GM18861 (cell line): ENCODE results near the gene PTPRE.

Experiments used
- ATAC-seq: cut with Tn5 transposase; IDR thresholded peaks from one replicate; pipeline ENCODE4 v1.9.1; 2021; ENCODE audit not compliant: unreplicated experiment

The PTPRE gene

GRCh38 chr10:128069351-128070051, 162.6 kb downstream of the PTPRE start:
- ATAC-seq, result peak; percentile 37

GRCh38 chr10:128070161-128070560, 163.3 kb downstream of the PTPRE start:
- no peak for ATAC-seq

GRCh38 chr10:128070721-128071416, 164.0 kb downstream of the PTPRE start:
- no peak for ATAC-seq

- no peak for ATAC-seq
Measured at GRCh38 chr10:128071417-128071782, 164.5 kb downstream of the PTPRE start.

GRCh38 chr10:128072046-128072445, 165.1 kb downstream of the PTPRE start:
- no peak for ATAC-seq

GRCh38 chr10:128072941-128073645, 166.2 kb downstream of the PTPRE start:
- no peak for ATAC-seq

GRCh38 chr10:128073890-128074289, 167.0 kb downstream of the PTPRE start:
- ATAC-seq, result no peak

GRCh38 chr10:128074589-128074988, 167.7 kb downstream of the PTPRE start:
- no peak for ATAC-seq

- no peak for ATAC-seq
Measured at GRCh38 chr10:128077155-128077875, 170.4 kb downstream of the PTPRE start.

GRCh38 chr10:128078136-128078969, 171.4 kb downstream of the PTPRE start:
- ATAC-seq, result no peak

GRCh38 chr10:128080231-128080630, 173.3 kb downstream of the PTPRE start:
- no peak for ATAC-seq

GRCh38 chr10:128080641-128081040, 173.7 kb downstream of the PTPRE start:
- ATAC-seq, result no peak

- ATAC-seq, result no peak
Measured at GRCh38 chr10:128081222-128081621, 174.3 kb downstream of the PTPRE start.

GRCh38 chr10:128081720-128082119, 174.8 kb downstream of the PTPRE start:
- no peak for ATAC-seq

- ATAC-seq, result no peak
Measured at GRCh38 chr10:128083191-128083895, 176.4 kb downstream of the PTPRE start.

- ATAC-seq, result no peak
Measured at GRCh38 chr10:128084364-128084763, 177.5 kb downstream of the PTPRE start.

- no peak for ATAC-seq
Measured at GRCh38 chr10:128084991-128085390, 178.1 kb downstream of the PTPRE start.

- no peak for ATAC-seq
Measured at GRCh38 chr10:128086003-128086863, 179.3 kb downstream of the PTPRE start.
